Liver (tissue), 9 donors: ENCODE measurements around the gene LIX1L. TPM values are rescaled to one million over a fixed set of nuclear protein-coding genes. Genes with fewer than 3 reads are reported as not detected.

ENCODE experiments used
- DNase-seq: peaks from one replicate; pipeline ENCODE4 v3.0.0-alpha.2; 2017; ENCODE audit warnings: low spot score
- H3K27ac ChIP-seq, 2 donors: one replicate each; pipeline ENCODE4 v1.7.0; 2013; ENCODE audit warnings: inconsistent platforms in 2 of 2, low read length in 2 of 2, control low read depth in 1 of 2, low read depth in 1 of 2, mild to moderate bottlenecking in 1 of 2
- H3K27me3 ChIP-seq, 4 donors: one replicate each; pipeline versions ENCODE4 v1.6.1 to v1.7.0; 2013; ENCODE audit warnings: low read length in 3 of 4, inconsistent platforms in 1 of 4, mild to moderate bottlenecking in 1 of 4, moderate library complexity in 1 of 4; ENCODE audit not compliant: control insufficient read depth in 4 of 4, insufficient read depth in 4 of 4
- H3K36me3 ChIP-seq, 4 donors: one replicate each; pipeline versions ENCODE4 v1.6.1 to v1.7.0; 2013; ENCODE audit warnings: low read length in 3 of 4, mild to moderate bottlenecking in 3 of 4, low read depth in 1 of 4, moderate library complexity in 1 of 4; ENCODE audit not compliant: control insufficient read depth in 4 of 4, insufficient read depth in 3 of 4
- H3K4me1 ChIP-seq, 4 donors: one replicate each; pipeline versions ENCODE4 v1.6.1 to v1.7.0; 2013; ENCODE audit warnings: low read length in 3 of 4, mild to moderate bottlenecking in 3 of 4, moderate library complexity in 1 of 4; ENCODE audit not compliant: control insufficient read depth in 4 of 4, insufficient read depth in 4 of 4
- H3K4me3 ChIP-seq, 3 donors: one replicate each; pipeline versions ENCODE4 v1.6.1 to v1.7.0; 2013; ENCODE audit warnings: low read length in 3 of 3, control low read depth in 1 of 3, low read depth in 1 of 3, mild to moderate bottlenecking in 1 of 3
- H3K9ac ChIP-seq, 2 donors: one replicate each; pipeline ENCODE4 v1.7.0; 2013; ENCODE audit warnings: low read length in 2 of 2, mild to moderate bottlenecking in 2 of 2, moderate library complexity in 2 of 2, control low read depth in 1 of 2, low read depth in 1 of 2
- H3K9me3 ChIP-seq, 4 donors: one replicate each; pipeline versions ENCODE4 v1.6.1 to v1.7.0; 2013; ENCODE audit warnings: low read length in 3 of 4; ENCODE audit not compliant: control insufficient read depth in 4 of 4
- ATF3 ChIP-seq: IDR thresholded peaks from 2 replicates; pipeline ENCODE4 v1.6.1; 2016; ENCODE audit warnings: antibody characterized with exemption
- CTCF ChIP-seq: fragments of 150-350 bp; IDR thresholded peaks from 2 replicates; pipeline ENCODE4 v1.5.1; 2017; ENCODE audit warnings: improper control_type of control experiment, low read depth, low read length; ENCODE audit not compliant: missing input control
- EGR1 ChIP-seq, 2 donors: IDR thresholded peaks; 2 replicates each; pipeline ENCODE4 v1.6.1; 2016 to 2018; ENCODE audit warnings: antibody characterized with exemption in 2 of 2, low read depth in 2 of 2
- FOXA1 ChIP-seq: IDR thresholded peaks from 2 replicates; pipeline ENCODE4 v1.6.1; 2016; ENCODE audit warnings: antibody characterized with exemption
- FOXA2 ChIP-seq: IDR thresholded peaks from 2 replicates; pipeline ENCODE4 v1.6.1; 2016; ENCODE audit warnings: antibody characterized with exemption
- GABPA ChIP-seq, 2 donors: IDR thresholded peaks in 1 of 2; conservative IDR thresholded peaks in 1 of 2; 2 replicates each; pipeline ENCODE4 v1.6.1; 2016; ENCODE audit warnings: antibody characterized with exemption in 2 of 2, mild to moderate bottlenecking in 1 of 2, moderate library complexity in 1 of 2
- HNF4A ChIP-seq, 2 donors: conservative IDR thresholded peaks; 2 replicates each; pipeline ENCODE4 v1.6.1; 2016; ENCODE audit warnings: antibody characterized with exemption in 2 of 2, mild to moderate bottlenecking in 2 of 2
- HNF4G ChIP-seq: IDR thresholded peaks from 2 replicates; pipeline ENCODE4 v1.6.1; 2016; ENCODE audit warnings: antibody characterized with exemption
- JUND ChIP-seq, 2 donors: IDR thresholded peaks; 2 replicates each; pipeline ENCODE4 v1.6.1; 2016; ENCODE audit warnings: antibody characterized with exemption in 2 of 2
- MAX ChIP-seq: IDR thresholded peaks from 2 replicates; pipeline ENCODE4 v1.6.1; 2016; ENCODE audit warnings: antibody characterized with exemption
- NR2F2 ChIP-seq: IDR thresholded peaks from 2 replicates; pipeline ENCODE4 v1.6.1; 2016; ENCODE audit warnings: antibody characterized with exemption
- RAD21 ChIP-seq, 2 donors: IDR thresholded peaks; 2 replicates each; pipeline ENCODE4 v1.6.1; 2016; ENCODE audit warnings: antibody characterized with exemption in 2 of 2, mild to moderate bottlenecking in 2 of 2
- REST ChIP-seq: IDR thresholded peaks from 2 replicates; pipeline ENCODE4 v1.6.1; 2016; ENCODE audit warnings: antibody characterized with exemption, mild to moderate bottlenecking
- RXRA ChIP-seq, 2 donors: IDR thresholded peaks; 2 replicates each; pipeline ENCODE4 v1.6.1; 2017 to 2018; ENCODE audit warnings: antibody characterized with exemption in 2 of 2, mild to moderate bottlenecking in 1 of 2
- TAF1 ChIP-seq: conservative IDR thresholded peaks from 2 replicates; pipeline ENCODE4 v1.6.1; 2016; ENCODE audit warnings: antibody characterized with exemption, mild to moderate bottlenecking
- YY1 ChIP-seq: IDR thresholded peaks from 2 replicates; pipeline ENCODE4 v1.6.1; 2016; ENCODE audit warnings: antibody characterized with exemption, mild to moderate bottlenecking
- ZBTB33 ChIP-seq: IDR thresholded peaks from 2 replicates; pipeline ENCODE4 v1.6.1; 2016; ENCODE audit warnings: antibody characterized with exemption
- WGBS: extraction: QIAGEN DNeasy Blood & Tissue Kit; methylation state at CpG from one replicate; pipeline ENCODE4 v1.1.7; 2013; 5-methylcytosine and 5-hydroxymethylcytosine counted together
- polyA plus RNA-seq, 2 donors: library from polyadenylated mRNA; stranded (reverse) in 1 of 2; unstranded in 1 of 2; fragments of 200-250 nt in 1 of 2; fragments of >200 nt in 1 of 2; fragmentation: Nextera tagmentation in 1 of 2; extraction: Ambion mirVana in 1 of 2; gene quantifications; one replicate each; pipeline versions ENCODE4 v1.2.1 to v1.2.3, GENCODE V29; 2013 to 2015
- total RNA-seq, 2 donors: library from RNA; depleted of rRNA; stranded (reverse); fragments of >200 nt; gene quantifications; one replicate each; pipeline ENCODE4 v1.2.3, GENCODE V29; 2014
- donor health status: healthy.
- donor health status: healthy.
- donor health status: healthy.
- donor health status: healthy.
- donor health status: healthy.

Gene LIX1L
- total and polyA plus RNA-seq, 4 donors, result 4.6 to 8.6 (median 6.3) TPM

DNA sequence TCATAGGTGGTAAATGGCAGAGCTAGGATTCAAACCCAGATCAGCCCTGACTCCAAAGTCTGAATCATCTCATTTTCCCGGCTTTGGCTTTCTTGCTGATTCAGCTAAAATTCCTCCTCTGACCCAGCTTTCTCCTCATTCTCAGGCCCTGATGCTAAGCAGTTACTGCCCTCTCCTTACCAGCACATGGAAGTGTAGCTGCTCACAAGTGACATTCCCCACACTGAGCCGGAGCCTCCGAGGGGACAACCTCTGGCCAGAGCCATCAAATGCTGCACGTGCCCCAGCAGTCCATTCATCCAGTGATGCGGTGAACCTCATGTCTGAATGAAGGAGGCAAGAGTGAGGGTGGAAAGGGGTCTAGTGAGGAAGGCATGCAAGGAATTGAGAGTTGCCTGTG, 59.1 kb downstream of the LIX1L start:
- 88% methylated on average over 5 of the region's 5 CpGs for WGBS
- Histone ChIP-seq H3K27ac (no peak overlapping the region), H3K4me3 (no peak overlapping the region), H3K9ac (no peak overlapping the region), H3K4me1 (no peaks in the 10 kb centered on the region), H3K9me3 (no peaks in the 10 kb centered on the region), H3K27me3 (no peaks in the 10 kb centered on the region), H3K36me3 (no peaks in the 10 kb centered on the region)
- TF ChIP-seq MAX (no peak), HNF4G (no peak), EGR1 (IDR thresholded peaks at IDR 0.05; ENCODE audit: low read depth in 2 of 2) (no peak), FOXA2 (no peak), RXRA (IDR thresholded peaks at IDR 0.05) (no peak), NR2F2 (no peak), REST (no peak), YY1 (no peak), FOXA1 (no peak), ZBTB33 (no peak), GABPA (IDR thresholded peaks at IDR 0.05 in 1 of 2, conservative IDR thresholded peaks at IDR 0.05 in 1 of 2) (no peak), RAD21 (IDR thresholded peaks at IDR 0.05) (no peak), HNF4A (conservative IDR thresholded peaks at IDR 0.05) (no peak), JUND (IDR thresholded peaks at IDR 0.05) (no peak), CTCF (no peak)
- no peak for DNase-seq

- Histone ChIP-seq H3K27ac (no peak overlapping the region), H3K9ac (no peak overlapping the region), H3K36me3 (no peaks in the 10 kb centered on the region), H3K4me3 (no peak overlapping the region), H3K9me3 (no peaks in the 10 kb centered on the region), H3K4me1 (no peaks in the 10 kb centered on the region), H3K27me3 (no peaks in the 10 kb centered on the region)
- no peak for DNase-seq
- no peak for TF ChIP-seq TAF1
- no peak for TF ChIP-seq ATF3
- no peak for TF ChIP-seq HNF4A (conservative IDR thresholded peaks at IDR 0.05)
- TF ChIP-seq RAD21 (IDR thresholded peaks at IDR 0.05), result no peak
- WGBS, result 49% methylated on average over 1 of the region's 1 CpG
Measured at GRCh38 chr1:145897969-145898368, 59.8 kb downstream of the LIX1L start.
